K562 (cell line): Measurements from ENCODE around the gene APOO. TPM values are rescaled to one million over a fixed set of nuclear protein-coding genes. Genes with fewer than 3 reads are reported as not detected.

Experiments
- ATAC-seq: fragments of 200-7000 bp; cut with Tn5 transposase; 3 replicates; pipeline ENCODE4 v1.9.1; 2020; ENCODE audit warnings: moderate library complexity
- BruUV-seq: library from RNA; stranded (reverse); fragments of 400-500 nt; replicated peaks from 2 replicates; lab custom pipeline; 2021; lab: Mats Ljungman, UMichigan
- CTCF ChIA-PET: fragments of 300-600 bp; formaldehyde crosslinking; extraction: SDS; loops from one replicate; lab custom pipeline; 2021; ENCODE audit warnings: low intra/inter-chr PET ratio; lab: Yijun Ruan, JAX
- POLR2A ChIA-PET: fragments of 300-600, 350-650 bp; sonication (Branson Sonifier 250); formaldehyde crosslinking; extraction: SDS; loops from one replicate; lab custom pipeline; 2021; ENCODE audit warnings: antibody characterized with exemption, inconsistent platforms; lab: Yijun Ruan, JAX
- DNase-seq, 4 experiments: peaks; one replicate each; pipeline versions ENCODE4 v3.0.0 to v3.0.0-alpha.2; 2011 to 2018; ENCODE audit warnings: low spot score in 3 of 4, mixed read lengths in 3 of 4; ENCODE audit errors: extremely low read depth in 1 of 4
- FAIRE-seq: peaks from 2 replicates; lab custom pipeline; 2011; peaks lifted over from hg19 to GRCh38; lab: Jason Lieb, UNC
- H2AFZ ChIP-seq: 2 replicates; pipeline ENCODE4 v1.6.0; 2011; ENCODE audit warnings: low read depth, low read length, control low read depth, inconsistent platforms
- H3K27ac ChIP-seq: fragments of 200-600 bp; 3 replicates; pipeline ENCODE4 v1.8.0; 2011; ENCODE audit warnings: low read depth, mild to moderate bottlenecking, control low read depth, inconsistent platforms, low read length, moderate library complexity, mixed read lengths; ENCODE audit errors: extremely low read depth
- H3K27me3 ChIP-seq, 2 experiments: fragments of 300-600 bp in 1 of 2; 2 replicates in 1 of 2; 3 replicates in 1 of 2; pipeline versions ENCODE4 v1.6.0 to v1.8.0; 2011; ENCODE audit warnings: inconsistent platforms in 2 of 2, low read length in 2 of 2, mild to moderate bottlenecking in 1 of 2, mixed read lengths in 1 of 2, moderate library complexity in 1 of 2; ENCODE audit not compliant: control insufficient read depth in 2 of 2, insufficient read depth in 2 of 2
- H3K36me3 ChIP-seq: fragments of 300-600 bp; 3 replicates; pipeline ENCODE4 v1.8.0; 2011; ENCODE audit warnings: mild to moderate bottlenecking, low read length, inconsistent platforms; ENCODE audit not compliant: control insufficient read depth, insufficient read depth
- H3K4me1 ChIP-seq, 2 experiments: fragments of 200-600 bp in 1 of 2; replicated peaks in 1 of 2; 2 replicates in 1 of 2; 3 replicates in 1 of 2; pipeline versions ENCODE4 v1.5.1 to v1.8.0; 2011; ENCODE audit warnings: inconsistent platforms in 2 of 2, low read length in 2 of 2, mild to moderate bottlenecking in 1 of 2, mixed read lengths in 1 of 2, moderate library complexity in 1 of 2; ENCODE audit not compliant: control insufficient read depth in 2 of 2, insufficient read depth in 2 of 2
- H3K4me2 ChIP-seq: 2 replicates; pipeline ENCODE4 v1.6.1; 2011; ENCODE audit warnings: low read length, control low read depth, inconsistent platforms, mixed read lengths; ENCODE audit not compliant: insufficient read depth
- H3K4me3 ChIP-seq: fragments of 200-600 bp; sonication (generic), shearing (Covaris generic); 2 replicates; pipeline ENCODE4 v1.5.1; 2016; ENCODE audit warnings: control low read depth, inconsistent platforms
- H3K79me2 ChIP-seq: fragments of 200-600 bp; 3 replicates; pipeline ENCODE4 v1.8.0; 2011; ENCODE audit warnings: low read length, inconsistent platforms; ENCODE audit not compliant: control insufficient read depth, insufficient read depth
- H3K9ac ChIP-seq, 2 experiments: 2 replicates each; pipeline versions ENCODE4 v1.6.0 to v1.6.1; 2011; ENCODE audit warnings: low read depth in 2 of 2, low read length in 2 of 2, control low read depth in 1 of 2, inconsistent platforms in 1 of 2, mild to moderate bottlenecking in 1 of 2, mixed read lengths in 1 of 2; ENCODE audit not compliant: insufficient read depth in 1 of 2
- H3K9me1 ChIP-seq: one replicate; pipeline ENCODE4 v1.6.0; 2011; ENCODE audit warnings: inconsistent platforms, mild to moderate bottlenecking, low read length, moderate library complexity; ENCODE audit not compliant: control insufficient read depth, insufficient read depth
- H3K9me3 ChIP-seq: replicated peaks from 2 replicates; pipeline ENCODE4 v1.5.1; 2011; ENCODE audit warnings: low read depth, low read length, inconsistent platforms; ENCODE audit not compliant: control insufficient read depth, insufficient read depth
- H4K20me1 ChIP-seq: replicated peaks from 2 replicates; pipeline ENCODE4 v1.6.1; 2011; ENCODE audit warnings: low read length, inconsistent platforms, mixed read lengths; ENCODE audit not compliant: control insufficient read depth, insufficient read depth
- CC2D1A ChIP-seq: fragments of 450-650 bp; IDR thresholded peaks from 2 replicates; pipeline ENCODE4 v1.6.1; 2017; ENCODE audit warnings: mild to moderate bottlenecking
- EP300 ChIP-seq: IDR thresholded peaks from 2 replicates; pipeline ENCODE4 v1.6.1; 2012; ENCODE audit warnings: low read length, improper control_type of control experiment
- IRF1 ChIP-seq: sonication (generic); formaldehyde crosslinking; IDR thresholded peaks from 2 replicates; pipeline ENCODE4 v1.8.0; 2022; ENCODE audit warnings: missing genetic modification reagents, mild to moderate bottlenecking, borderline replicate concordance
- ZNF24 ChIP-seq: fragments of 450-650 bp; IDR thresholded peaks from 2 replicates; pipeline ENCODE4 v1.6.1; 2016
- ZNF436 ChIP-seq: fragments of 250-450, 450-650 bp; sonication (Bioruptor Pico); formaldehyde crosslinking; IDR thresholded peaks from 2 replicates; pipeline ENCODE4 v1.7.0; 2020; ENCODE audit warnings: mild to moderate bottlenecking
- ZNF668 ChIP-seq: fragments of 250-450 bp; sonication (Bioruptor Pico); IDR thresholded peaks from 2 replicates; pipeline ENCODE4 v1.8.0; 2022; ENCODE audit warnings: mild to moderate bottlenecking, inconsistent platforms
- WGBS: fragments of 100-300 bp; shearing (Covaris generic); methylation state at CpG from one replicate; pipeline ENCODE4 v1.1.6; 2016; ENCODE audit warnings: low coverage, mixed read lengths; ENCODE audit not compliant: insufficient coverage; ENCODE audit errors: missing lambda C conversion rate; 5-methylcytosine and 5-hydroxymethylcytosine counted together
- in situ Hi-C: fragments of 300-500 bp; cut with MboI; formaldehyde crosslinking; loops from 4 replicates; pipeline ENCODE4 v1.15.0; 2018; ENCODE audit warnings: inconsistent platforms, mixed read lengths
- intact Hi-C: fragments of 100-400 bp; cut with micrococcal nuclease; formaldehyde crosslinking; loops from 2 replicates; pipeline ENCODE4 v1.14.2; 2022
- polyA plus RNA-seq, 8 experiments: library from polyadenylated mRNA; depleted of rRNA in 4 of 8; stranded (reverse) in 5 of 8; unstranded in 3 of 8; fragments of >200 nt; fragmentation: Nextera tagmentation in 2 of 8; fragmentation: Illumina TruSeq in 1 of 8; extraction: Ambion mirVana in 2 of 8; extraction: Trizol in 1 of 8; gene quantifications; 2 replicates each; pipeline versions ENCODE4 v1.2.1 to v1.2.3, GENCODE V29; 2011 to 2014; ENCODE audit warnings: inconsistent platforms in 1 of 8, missing spikeins in 1 of 8
- total RNA-seq, 7 experiments: library from RNA; depleted of rRNA in 6 of 7; stranded (reverse); fragments of >200 nt in 6 of 7; fragmentation: Illumina TruSeq in 2 of 7; extraction: Trizol in 2 of 7; gene quantifications; 2 replicates each; pipeline versions ENCODE4 v1.2.1 to v1.2.3, GENCODE V29; 2011 to 2021; ENCODE audit warnings: low replicate concordance in 1 of 7
- TF ChIP-seq, protein P1 (sequence below): fragments of 250-450 bp; sonication (Bioruptor Pico); IDR thresholded peaks from 2 replicates; pipeline ENCODE4 v1.6.1; 2021; ENCODE audit warnings: mild to moderate bottlenecking
- TF ChIP-seq, protein P2 (sequence below): fragments of 250-450 bp; sonication (Bioruptor Pico); IDR thresholded peaks from 2 replicates; pipeline ENCODE4 v1.8.0; 2022; ENCODE audit warnings: moderate library complexity, mild to moderate bottlenecking, inconsistent platforms

APOO gene
- total and polyA plus RNA-seq, 9 of the 15 experiments (the other 6 are each of a cell fraction or from before 2014, with no cell fraction given), result 37.3 to 76.4 (median 60.8) TPM

DNA sequence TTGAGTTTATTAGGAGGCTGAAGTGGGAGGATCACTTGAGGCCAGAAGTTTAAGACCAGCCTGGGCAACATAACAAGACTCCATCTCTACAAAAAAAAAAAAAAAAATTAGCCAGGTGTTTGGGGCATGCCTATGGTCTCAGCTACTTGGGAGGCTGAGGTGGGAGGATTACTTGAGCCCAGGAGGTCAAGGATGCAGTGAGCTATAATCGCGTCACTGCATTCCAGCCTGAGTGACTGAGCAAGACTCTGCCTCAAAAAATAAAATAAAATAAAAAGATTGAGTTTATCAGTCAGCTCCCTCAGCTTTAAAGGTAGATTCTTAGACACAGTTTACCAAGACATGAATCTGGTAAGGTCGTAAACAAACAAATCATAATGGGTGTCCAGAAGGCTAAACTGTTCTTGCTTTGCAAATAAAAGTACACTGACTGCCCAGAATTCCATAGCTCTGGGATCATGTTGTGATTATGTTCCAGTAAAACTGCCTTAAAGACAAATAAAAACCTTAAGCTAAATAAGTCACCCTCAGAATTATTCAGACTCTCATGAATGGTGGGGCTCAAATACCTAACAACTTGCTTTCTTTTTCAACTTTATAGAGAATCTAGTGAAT lies 18.7 kb downstream of the APOO start:
- Histone ChIP-seq H3K4me2 (no peak overlapping the region), H4K20me1 (no peaks in the 10 kb centered on the region), H3K36me3 (no peaks in the 10 kb centered on the region), H3K79me2 (no peaks in the 10 kb centered on the region; the same call in 2 of the 3 replicates), H3K27ac (no peak overlapping the region), H3K4me3 (no peak overlapping the region), H3K9ac (no peak overlapping the region), H3K4me1 (peaks cover 3 to 9% of the 10 kb centered on the region in 2 experiments), H3K9me3 (no peaks in the 10 kb centered on the region), H2AFZ (no peak overlapping the region), H3K9me1 (no peaks in the 10 kb centered on the region), H3K27me3 (no peaks in the 10 kb centered on the region)
- intact Hi-C loops, result no loop called here
- FAIRE-seq (no peak), ATAC-seq (no peak), DNase-seq (no peak)
- no TSS peak for BruUV-seq
- in situ Hi-C loops, result no loop called here
- 92% methylated on average over 3 of the region's 3 CpGs for WGBS
- no peak for TF ChIP-seq CC2D1A
- no peak for TF ChIP-seq ZNF24
- TF ChIP-seq IRF1 (CRISPR knock-in tag), result no peak
- TF ChIP-seq EP300, result no peak
- no peak for TF ChIP-seq ZNF668 (CRISPR knock-in tag)
- TF ChIP-seq ZNF436, result no peak
- TF ChIP-seq, protein P1, sequence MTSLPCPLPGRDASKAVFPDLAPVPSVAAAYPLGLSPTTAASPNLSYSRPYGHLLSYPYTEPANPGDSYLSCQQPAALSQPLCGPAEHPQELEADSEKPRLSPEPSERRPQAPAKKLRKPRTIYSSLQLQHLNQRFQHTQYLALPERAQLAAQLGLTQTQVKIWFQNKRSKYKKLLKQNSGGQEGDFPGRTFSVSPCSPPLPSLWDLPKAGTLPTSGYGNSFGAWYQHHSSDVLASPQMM (CRISPR knock-in tag), result no peak
- TF ChIP-seq, protein P2, sequence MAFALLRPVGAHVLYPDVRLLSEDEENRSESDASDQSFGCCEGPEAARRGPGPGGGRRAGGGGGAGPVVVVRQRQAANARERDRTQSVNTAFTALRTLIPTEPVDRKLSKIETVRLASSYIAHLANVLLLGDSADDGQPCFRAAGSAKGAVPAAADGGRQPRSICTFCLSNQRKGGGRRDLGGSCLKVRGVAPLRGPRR (CRISPR knock-in tag), result no peak
- CTCF ChIA-PET, result no interaction called here
- POLR2A ChIA-PET, result no interaction called here
